ENCODE results near the gene ETHE1. TPM values are rescaled to one million over a fixed set of nuclear protein-coding genes. Genes with fewer than 3 reads are reported as not detected.

ETHE1 gene
- total RNA-seq, 1 donor from 2014 or later = 64.6 TPM

DNA sequence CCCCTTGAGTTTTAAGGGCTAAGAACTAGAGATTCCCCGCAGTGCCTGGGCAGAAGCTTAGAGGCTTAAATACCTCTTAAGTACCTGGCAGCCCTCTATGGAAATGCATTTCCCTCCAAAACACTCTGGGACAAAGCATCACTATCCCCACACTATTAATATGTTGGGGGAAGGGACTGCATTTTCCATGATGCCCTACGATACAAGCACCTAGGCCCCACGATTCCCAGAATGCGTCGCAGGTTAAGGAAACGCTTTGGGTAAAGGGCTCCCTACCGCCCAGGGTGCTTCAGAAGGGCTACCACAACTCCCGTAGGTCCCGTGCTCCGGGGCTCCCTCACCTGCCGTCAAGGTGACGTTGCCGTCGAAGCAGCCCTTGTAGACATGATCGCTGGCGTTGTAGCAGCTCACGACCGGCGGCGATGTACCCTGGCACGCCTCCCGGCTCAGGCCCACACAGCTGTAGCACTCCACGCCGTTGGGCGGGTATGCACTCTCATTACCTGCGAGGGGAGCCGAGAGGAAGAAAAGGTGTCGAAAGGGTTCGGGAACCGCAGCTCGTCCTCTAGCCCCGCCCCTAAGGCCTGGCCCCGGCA is 64.1 kb downstream of the ETHE1 start:
- Mint-ChIP-seq H3K27ac (peak overlapping the region; percentile 96), H3K9me3 (no peaks in the 10 kb centered on the region), H3K4me3 (ENCODE audit: low read depth) (peak overlapping the region; percentile 89), H3K27me3 (ENCODE audit: low read depth) (no peaks in the 10 kb centered on the region), H3K36me3 (ENCODE audit: low read depth) (no peaks in the 10 kb centered on the region), H3K4me1 (ENCODE audit: low read depth) (peaks cover 23% of the 10 kb centered on the region)
- intact Hi-C loops (cut with micrococcal nuclease) = loop anchor here (1.0 to 5.0 kb wide), 7 partner anchors 12 to 291 kb away; partner anchors contain the start of genes IRGQ, PHLDB3, PINLYP and SMG9
- DNase-seq (ENCODE audit: low spot score) = no peak

- no peak for DNase-seq (ENCODE audit: low spot score)
- Mint-ChIP-seq H3K4me3 (ENCODE audit: low read depth) (peak overlapping the region; percentile 49), H3K36me3 (ENCODE audit: low read depth) (no peaks in the 10 kb centered on the region), H3K9me3 (no peaks in the 10 kb centered on the region), H3K27ac (peak overlapping the region; percentile 65), H3K4me1 (ENCODE audit: low read depth) (peaks cover 23% of the 10 kb centered on the region), H3K27me3 (ENCODE audit: low read depth) (no peaks in the 10 kb centered on the region)
- intact Hi-C loops (cut with micrococcal nuclease) = loop anchor here (2.0 to 5.0 kb wide), 3 partner anchors 70 to 135 kb away; partner anchors contain the start of genes IRGQ, PINLYP, XRCC1 and ZNF575
Observed at GRCh38 chr19:43462383-43462782, 64.6 kb downstream of the ETHE1 start.

- intact Hi-C loops (cut with micrococcal nuclease) = loop anchor here (5.0 kb wide), 2 partner anchors 116 to 136 kb away; partner anchors contain the start of genes IRGQ, PINLYP, XRCC1 and ZNF576
- Mint-ChIP-seq H3K4me3 (ENCODE audit: low read depth) (no peak overlapping the region), H3K36me3 (ENCODE audit: low read depth) (no peaks in the 10 kb centered on the region), H3K27me3 (ENCODE audit: low read depth) (no peaks in the 10 kb centered on the region), H3K27ac (no peak overlapping the region), H3K4me1 (ENCODE audit: low read depth) (peaks cover 18% of the 10 kb centered on the region), H3K9me3 (no peaks in the 10 kb centered on the region)
- no peak for DNase-seq (ENCODE audit: low spot score)
Observed at GRCh38 chr19:43461303-43461702, 65.7 kb downstream of the ETHE1 start.

GRCh38 chr19:43460362-43461016 is 66.5 kb downstream of the ETHE1 start:
- no peaks in the 10 kb centered on the region for H3K36me3 Mint-ChIP-seq (ENCODE audit: low read depth)
- intact Hi-C loops (cut with micrococcal nuclease) = loop anchor here (5.0 kb wide), 2 partner anchors 117 to 137 kb away; partner anchors contain the start of genes IRGQ, PINLYP, XRCC1 and ZNF576
- H3K27me3 Mint-ChIP-seq (ENCODE audit: low read depth) = no peaks in the 10 kb centered on the region
- no peak overlapping the region for H3K27ac Mint-ChIP-seq
- no peak for DNase-seq (ENCODE audit: low spot score)
- no peaks in the 10 kb centered on the region for H3K9me3 Mint-ChIP-seq
- H3K4me1 Mint-ChIP-seq (ENCODE audit: low read depth) = peaks cover 17% of the 10 kb centered on the region
- H3K4me3 Mint-ChIP-seq (ENCODE audit: low read depth) = no peak overlapping the region

DNA sequence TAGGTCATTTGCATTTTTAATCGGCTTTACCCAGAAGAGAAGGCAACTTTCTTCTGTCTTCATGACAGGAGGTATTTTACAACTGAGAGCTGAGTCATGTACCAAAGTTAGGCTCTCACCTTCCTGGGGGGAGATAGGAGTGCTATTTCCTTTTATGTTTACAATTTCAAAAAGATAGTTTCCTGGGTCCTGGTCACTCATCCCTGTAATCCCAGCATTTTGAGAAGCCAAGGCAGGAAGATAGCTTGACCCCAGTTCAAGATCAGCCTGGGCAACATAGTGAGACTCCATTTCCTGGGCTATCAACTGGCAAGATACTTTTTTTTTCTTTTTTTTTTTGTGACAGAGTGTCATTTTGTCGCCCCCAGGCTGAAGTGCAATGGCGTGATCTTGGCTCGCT is 69.2 kb downstream of the ETHE1 start:
- intact Hi-C loops (cut with micrococcal nuclease) = no loop called here
- H3K27ac Mint-ChIP-seq = no peak overlapping the region

More for the DNA sequence above, 69.2 kb downstream of the ETHE1 start:
- Mint-ChIP-seq H3K4me1 (ENCODE audit: low read depth) (peaks cover 21% of the 10 kb centered on the region), H3K27me3 (ENCODE audit: low read depth) (no peaks in the 10 kb centered on the region), H3K9me3 (no peaks in the 10 kb centered on the region), H3K36me3 (ENCODE audit: low read depth) (no peaks in the 10 kb centered on the region), H3K4me3 (ENCODE audit: low read depth) (no peak overlapping the region)
- DNase-seq (ENCODE audit: low spot score) = no peak

Other genes starting within 250 kb of the ETHE1 start
- gene CD177, start 173.5 kb downstream of the ETHE1 start, total RNA-seq = not detected in 2 replicates
- not detected in 2 replicates for gene TEX101, start 112.3 kb downstream of the ETHE1 start, total RNA-seq
- 2.5 and 3.0 TPM in 2 replicates for gene LYPD3, start 61.6 kb downstream of the ETHE1 start, total RNA-seq
- gene PHLDB3, start 22.5 kb downstream of the ETHE1 start, total RNA-seq = 23.0 and 25.3 TPM in 2 replicates
- gene ZNF575, start 6.0 kb upstream of the ETHE1 start, total RNA-seq = 1.7 and 2.1 TPM in 2 replicates
- gene XRCC1, start 48.3 kb upstream of the ETHE1 start, total RNA-seq = 27.3 and 27.5 TPM in 2 replicates
- 9.0 and 9.1 TPM in 2 replicates for gene PINLYP, start 48.6 kb upstream of the ETHE1 start, total RNA-seq
- 27.8 and 32.7 TPM in 2 replicates for gene IRGQ, start 68.9 kb upstream of the ETHE1 start, total RNA-seq
- 14.5 and 14.8 TPM in 2 replicates for gene ZNF576, start 69.4 kb upstream of the ETHE1 start, total RNA-seq
- 0.32 and 0.46 TPM in 2 replicates for gene SRRM5, start 84.9 kb upstream of the ETHE1 start, total RNA-seq
- 17.7 and 19.1 TPM in 2 replicates for gene ZNF428, start 92.4 kb upstream of the ETHE1 start, total RNA-seq
- gene CADM4, start 112.6 kb upstream of the ETHE1 start, total RNA-seq = 0.39 and 0.44 TPM in 2 replicates
- gene PLAUR, start 143.0 kb upstream of the ETHE1 start, total RNA-seq = 19.9 and 21.2 TPM in 2 replicates
- not detected in 2 replicates for gene IRGC, start 188.9 kb upstream of the ETHE1 start, total RNA-seq
- gene SMG9, start 227.8 kb upstream of the ETHE1 start, total RNA-seq = 69.1 and 73.1 TPM in 2 replicates